ENCODE measurements around the gene MRPS11.
"Not testable (repeated sequence)": the region's sequence is repeated elsewhere in the genome, so short reads cannot be mapped to it uniquely, and the experiment has no call there.

The MRPS11 gene

DNA sequence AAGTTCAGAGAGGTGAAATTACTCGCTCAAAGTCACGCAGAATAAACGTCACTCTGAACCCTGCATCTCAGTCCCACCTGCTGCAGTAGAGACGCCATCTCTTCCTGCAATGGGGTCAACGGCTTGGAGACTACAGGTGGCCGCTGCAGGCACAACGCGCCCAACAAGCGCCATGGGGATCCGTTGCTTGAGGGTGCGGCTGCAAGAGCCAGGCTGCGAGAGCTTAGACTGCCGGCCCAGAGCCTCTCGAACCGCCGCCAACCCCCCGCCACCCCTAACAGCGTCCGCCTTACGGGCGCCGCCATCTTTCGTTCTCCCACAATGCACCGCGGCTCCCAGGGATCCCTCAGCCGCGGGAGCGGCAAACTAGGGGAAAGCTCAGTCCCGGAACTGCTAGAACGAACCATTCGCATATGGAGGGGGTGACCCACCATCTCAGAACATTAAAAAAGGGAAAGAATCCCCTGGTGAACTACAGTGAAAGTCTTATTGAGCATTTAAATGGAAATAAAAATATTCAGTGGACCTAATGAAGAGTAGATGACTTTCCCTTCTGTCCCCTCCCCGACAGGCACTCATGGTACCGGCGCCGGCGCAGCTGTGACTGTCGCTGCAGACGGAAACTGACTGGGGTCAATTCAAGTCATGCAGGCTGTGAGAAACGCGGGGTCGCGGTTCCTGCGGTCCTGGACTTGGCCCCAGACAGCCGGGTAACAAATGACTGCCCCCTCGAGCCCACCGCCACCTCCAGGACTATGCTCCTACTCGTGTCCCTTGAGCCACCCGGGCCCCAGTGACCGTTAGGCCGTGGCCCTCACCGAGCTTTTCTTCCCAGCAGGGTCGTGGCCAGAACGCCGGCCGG is at the start of gene MRPS11, which contains the start of gene MRPL46:
TSS of gene MRPS11 (plus strand) at position 636 of the 862 bp plus-strand sequence. CDS start at position 646, 10 bp downstream.
TSS of gene MRPL46 (minus strand) at position 316 of the 862 bp plus-strand sequence. CDS start at position 305, 11 bp downstream.
- DNase-seq (ENCODE audit: low spot score), result peak; percentile 87

DNA sequence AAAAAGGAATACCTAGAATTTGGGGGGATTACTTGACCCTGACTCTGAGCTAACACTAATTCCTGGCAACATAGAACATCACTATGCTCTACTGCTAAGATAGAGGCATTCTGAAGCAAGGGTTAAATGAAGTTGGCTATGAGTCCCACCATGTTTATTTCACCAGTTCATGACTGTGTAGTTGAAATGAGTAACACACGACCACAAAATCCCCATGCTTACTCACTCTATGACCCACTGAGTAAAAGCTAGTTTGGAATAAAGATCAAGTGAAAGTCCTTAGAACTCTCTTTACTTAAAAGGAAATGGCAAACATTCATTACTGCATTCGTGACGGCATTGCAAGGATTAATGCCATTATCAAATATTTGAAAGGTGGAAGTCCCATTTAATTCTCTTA is 47.7 kb upstream of the MRPS11 start:
- DNase-seq (ENCODE audit: low spot score), result no peak

DNA sequence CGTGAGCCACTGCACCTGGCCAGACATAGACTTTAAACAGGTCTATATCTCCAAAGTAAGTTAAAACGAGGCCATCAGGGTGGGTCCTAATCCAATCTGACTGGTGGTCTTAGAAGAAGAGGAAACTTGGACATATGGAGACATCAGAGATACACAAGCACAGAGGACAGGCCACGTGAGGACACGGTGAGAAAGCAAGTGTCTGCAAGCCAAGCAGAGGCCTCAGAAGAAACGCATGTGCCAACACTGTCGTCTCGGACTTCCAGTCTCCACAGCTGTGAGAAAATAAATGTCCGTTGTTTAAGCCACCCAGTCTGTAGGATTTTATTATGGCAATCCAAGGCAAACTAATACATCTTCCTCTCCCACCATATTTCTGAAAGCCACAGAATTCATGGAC is 44.2 kb upstream of the MRPS11 start:
- DNase-seq (ENCODE audit: low spot score), result no peak

GRCh38 chr15:88426304-88426703 is 41.2 kb upstream of the MRPS11 start:
- DNase-seq (ENCODE audit: low spot score), result no peak

GRCh38 chr15:88428053-88428452 is 39.5 kb upstream of the MRPS11 start:
- no peak for DNase-seq (ENCODE audit: low spot score)

DNA sequence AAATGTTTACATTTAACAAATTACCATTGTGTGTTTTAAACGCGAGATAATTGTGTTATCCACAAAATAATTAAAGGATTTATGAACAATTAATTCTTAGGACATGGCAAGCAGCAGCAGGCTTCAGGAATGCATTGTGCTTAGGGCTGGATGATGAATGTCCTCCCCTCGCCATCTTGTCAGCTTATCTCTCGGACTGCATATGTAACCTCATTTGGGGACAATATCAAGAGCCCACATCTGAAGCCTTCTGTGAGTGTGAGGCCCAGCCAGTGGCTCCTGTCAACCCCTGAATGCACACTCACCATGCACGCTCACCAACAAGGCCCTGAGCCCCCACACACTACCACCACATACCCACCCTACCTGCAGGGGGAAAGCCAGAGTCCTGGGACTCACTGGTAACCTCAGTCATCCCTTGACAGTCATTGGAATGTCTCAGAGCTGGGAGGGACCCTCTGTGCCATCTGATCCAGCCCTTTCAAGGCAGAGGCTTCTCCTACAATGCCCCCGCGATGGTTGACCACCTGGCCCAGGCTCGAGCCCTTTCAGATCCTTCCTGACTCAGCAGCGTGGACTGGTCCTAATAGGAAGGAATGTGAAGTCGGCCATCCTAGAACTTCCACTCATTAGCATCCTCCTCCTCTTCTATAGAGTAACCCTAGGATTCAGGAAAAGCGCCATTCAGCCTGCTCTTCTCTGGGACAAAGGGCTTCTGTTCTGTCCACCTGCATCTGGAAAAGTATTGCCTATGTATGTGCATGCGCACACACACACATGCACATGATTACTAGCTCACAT is 38.5 kb upstream of the MRPS11 start:
- no peak for DNase-seq (ENCODE audit: low spot score)

GRCh38 chr15:88430051-88430450 is 37.5 kb upstream of the MRPS11 start:
- DNase-seq (ENCODE audit: low spot score), result no peak

GRCh38 chr15:88431441-88431840 is 36.1 kb upstream of the MRPS11 start:
- no peak for DNase-seq (ENCODE audit: low spot score)

- no peak for DNase-seq (ENCODE audit: low spot score)
Measured at GRCh38 chr15:88433046-88433685, 34.3 kb upstream of the MRPS11 start.

DNA sequence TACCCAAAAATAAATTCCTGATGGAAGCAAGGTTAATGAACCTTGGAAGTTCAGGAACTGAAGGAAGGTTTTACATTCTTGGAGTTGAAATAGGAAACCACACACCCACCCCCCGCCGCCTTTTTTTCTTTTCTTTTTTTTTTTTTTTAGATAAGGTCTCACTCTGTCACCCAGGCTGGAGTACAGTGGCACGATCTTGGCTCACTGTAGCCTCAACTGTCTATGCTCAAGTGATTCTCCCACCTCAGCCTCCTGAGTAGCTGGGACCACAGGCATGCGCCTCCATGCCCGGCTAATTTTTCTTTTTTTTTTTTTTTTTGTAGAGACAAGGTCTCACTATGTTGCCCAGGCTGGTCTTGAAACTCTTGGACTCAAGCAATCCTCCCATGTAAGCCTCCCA is 33.4 kb upstream of the MRPS11 start:
- not testable (repeated sequence) for DNase-seq (ENCODE audit: low spot score)

DNA sequence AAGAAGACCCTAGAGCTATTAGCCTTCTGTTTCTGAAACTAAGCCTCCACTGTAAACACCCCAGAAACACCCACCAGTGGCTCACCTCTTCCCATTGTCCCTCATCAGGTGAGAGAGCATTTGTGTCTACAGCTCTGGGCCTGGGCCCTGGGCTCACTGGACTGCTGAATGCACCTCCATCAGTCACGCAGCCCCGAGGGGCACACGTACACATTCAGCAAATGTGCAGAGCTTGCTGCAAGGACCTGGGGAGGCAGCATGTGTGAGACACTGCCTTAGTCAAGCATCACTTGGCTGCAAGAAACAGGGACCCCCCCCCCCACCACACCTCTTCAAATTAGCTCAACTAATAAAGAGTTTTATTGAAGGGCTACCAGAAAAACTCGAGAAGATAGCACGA is 29.3 kb upstream of the MRPS11 start:
- DNase-seq (ENCODE audit: low spot score), result no peak

- no peak for DNase-seq (ENCODE audit: low spot score)
Measured at GRCh38 chr15:88440021-88440420, 27.5 kb upstream of the MRPS11 start.

GRCh38 chr15:88441076-88441730 is 26.3 kb upstream of the MRPS11 start:
- DNase-seq (ENCODE audit: low spot score), result no peak

- no peak for DNase-seq (ENCODE audit: low spot score)
Measured at GRCh38 chr15:88447206-88447605, 20.3 kb upstream of the MRPS11 start.

- DNase-seq (ENCODE audit: low spot score), result no peak
Measured at GRCh38 chr15:88447741-88448140, 19.8 kb upstream of the MRPS11 start.

GRCh38 chr15:88448991-88449461 is 18.5 kb upstream of the MRPS11 start:
- no peak for DNase-seq (ENCODE audit: low spot score)

- no peak for DNase-seq (ENCODE audit: low spot score)
Measured at GRCh38 chr15:88449581-88449980, 17.9 kb upstream of the MRPS11 start.

- peak; percentile 78 for DNase-seq (ENCODE audit: low spot score)
Measured at GRCh38 chr15:88450125-88450798, 17.2 kb upstream of the MRPS11 start.

DNA sequence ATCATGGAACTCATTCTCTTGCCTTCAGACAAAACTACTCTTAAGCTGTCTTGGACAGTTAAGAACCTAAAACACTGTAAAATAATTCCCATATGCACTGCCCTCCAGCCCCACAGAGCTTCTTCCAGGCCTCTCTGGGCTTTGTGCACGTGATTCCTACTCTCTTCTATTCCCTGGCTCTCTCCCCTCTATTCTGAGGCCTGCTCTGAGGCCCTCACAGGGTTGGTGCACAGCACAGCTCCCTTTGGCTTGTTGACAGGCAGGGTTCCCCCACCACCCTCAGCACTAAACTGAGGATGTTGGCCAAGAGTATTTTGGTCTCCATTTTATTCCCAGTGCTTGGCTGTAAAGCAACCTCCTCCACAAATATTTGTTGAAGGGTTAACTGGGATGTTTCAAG is 13.9 kb upstream of the MRPS11 start:
- no peak for DNase-seq (ENCODE audit: low spot score)

GRCh38 chr15:88454236-88454635 is 13.3 kb upstream of the MRPS11 start:
- DNase-seq (ENCODE audit: low spot score), result no peak

Data from germinal center (tissue), 1 donor.